GM21737 (cell line): ENCODE measurements around the gene DMD.
A peak's percentile ranks its signal among the peaks of the same experiment; 100 is the strongest.

Source experiments
- ATAC-seq: cut with Tn5 transposase; IDR thresholded peaks from one replicate; pipeline ENCODE4 v1.9.1; 2021; ENCODE audit warnings: mild to moderate bottlenecking, moderate library complexity; ENCODE audit not compliant: unreplicated experiment

Gene DMD

GRCh38 chrX:31154946-31155345 lies 2056.4 kb downstream of the DMD start:
- ATAC-seq: no peak

GRCh38 chrX:31153475-31154047 lies 2057.8 kb downstream of the DMD start:
- no peak for ATAC-seq

GRCh38 chrX:31147175-31147574 lies 2064.2 kb downstream of the DMD start:
- ATAC-seq: no peak

GRCh38 chrX:31139961-31140360 lies 2071.4 kb downstream of the DMD start:
- no peak for ATAC-seq

GRCh38 chrX:31138124-31138523 lies 2073.2 kb downstream of the DMD start:
- ATAC-seq: no peak

GRCh38 chrX:31136144-31136611 lies 2075.2 kb downstream of the DMD start:
- peak; percentile 94 for ATAC-seq

GRCh38 chrX:31132821-31133241 lies 2078.5 kb downstream of the DMD start:
- no peak for ATAC-seq

- no peak for ATAC-seq
These were observed 2080.7 kb downstream of the DMD start for GRCh38 chrX:31130457-31131220.

GRCh38 chrX:31128855-31129254 lies 2082.5 kb downstream of the DMD start:
- no peak for ATAC-seq

- no peak for ATAC-seq
These were observed 2083.6 kb downstream of the DMD start for GRCh38 chrX:31127716-31128115.

GRCh38 chrX:31126205-31126604 lies 2085.1 kb downstream of the DMD start:
- ATAC-seq: no peak

- no peak for ATAC-seq
These were observed 2086.8 kb downstream of the DMD start for GRCh38 chrX:31124536-31124935.

GRCh38 chrX:31123335-31123734 lies 2088.0 kb downstream of the DMD start:
- no peak for ATAC-seq

- no peak for ATAC-seq
These were observed 2094.1 kb downstream of the DMD start for GRCh38 chrX:31117266-31117665.

- no peak for ATAC-seq
These were observed 2096.0 kb downstream of the DMD start for GRCh38 chrX:31115398-31115797.

- no peak for ATAC-seq
These were observed 2096.5 kb downstream of the DMD start for GRCh38 chrX:31114858-31115257.

- no peak for ATAC-seq
These were observed 2098.9 kb downstream of the DMD start for GRCh38 chrX:31112226-31112999.

GRCh38 chrX:31110657-31111056 lies 2100.7 kb downstream of the DMD start:
- ATAC-seq: no peak

- ATAC-seq: peak; percentile 73
These were observed 2111.7 kb downstream of the DMD start for GRCh38 chrX:31099536-31100090.

- ATAC-seq: no peak
These were observed 2113.3 kb downstream of the DMD start for GRCh38 chrX:31098079-31098478.

- no peak for ATAC-seq
These were observed 2117.7 kb downstream of the DMD start for GRCh38 chrX:31093639-31093975.
